ENCODE data around the gene LHFPL4. TPM values are rescaled to one million over a fixed set of nuclear protein-coding genes. Genes with fewer than 3 reads are reported as not detected.

The LHFPL4 gene
- total and polyA plus RNA-seq, 9 of the 15 experiments (the other 6 are each of a cell fraction or from before 2014, with no cell fraction given) = not detected

GRCh38 chr3:9467451-9467850 lies 86.2 kb downstream of the LHFPL4 start:
- peak; percentile 23 for ATAC-seq
- POLR2A ChIA-PET = interaction anchor here (0.6 kb wide), 2 partner anchors 49 to 128 kb away, joined by 3 read pairs; no protein-coding TSS in a partner anchor
- Histone ChIP-seq H2AFZ (ENCODE audit: low read depth, low read length) (no peak overlapping the region), H4K20me1 (replicated peaks; ENCODE audit: control insufficient read depth, insufficient read depth, low read length) (0 out of 2 replicates have a peak, but pooled peaks cover 6% of the 10 kb centered on the region), H3K4me1 (replicated peaks in 1 of 2; ENCODE audit: control insufficient read depth in 2 of 2, insufficient read depth in 2 of 2, low read length in 2 of 2) (peaks cover 0 to 12% of the 10 kb centered on the region in 2 experiments; a peak in 4 of 5 replicates), H3K9me3 (replicated peaks; ENCODE audit: control insufficient read depth, insufficient read depth, low read depth, low read length) (no peaks in the 10 kb centered on the region), H3K9ac (ENCODE audit: insufficient read depth in 1 of 2, low read depth in 2 of 2, low read length in 2 of 2) (peak overlapping the region in 1 of 2 experiments; percentile 7; a peak in 1 of 4 replicates), H3K79me2 (ENCODE audit: control insufficient read depth, insufficient read depth, low read length) (peaks cover 27% of the 10 kb centered on the region; the same call in 2 of the 3 replicates), H3K27me3 (ENCODE audit: control insufficient read depth in 2 of 2, insufficient read depth in 2 of 2, low read length in 2 of 2) (no peaks in the 10 kb centered on the region), H3K36me3 (ENCODE audit: control insufficient read depth, insufficient read depth, low read length) (peaks cover 98% of the 10 kb centered on the region), H3K9me1 (ENCODE audit: control insufficient read depth, insufficient read depth, low read length) (no peaks in the 10 kb centered on the region), H3K27ac (ENCODE audit: extremely low read depth, low read depth, low read length) (no peak overlapping the region), H3K4me3 (no peak overlapping the region), H3K4me2 (ENCODE audit: insufficient read depth, low read length) (no peak overlapping the region)
- WGBS (ENCODE audit: insufficient coverage, low coverage, missing lambda C conversion rate) = 87% methylated on average over 3 of the region's 3 CpGs
- in situ Hi-C loops (cut with MboI) = no loop called here
- DNase-seq (ENCODE audit: extremely low read depth in 1 of 4, low spot score in 3 of 4) = no peak
- TF ChIP-seq POLR2AphosphoS2 (IDR thresholded peaks at IDR 0.05; ENCODE audit: low read length) (0 out of 2 replicates have a peak, but pooled peaks have one; percentile 51), SUPT5H (IDR thresholded peaks at IDR 0.05) (peak; percentile 26; the same call in 1 of the 2 replicates), ZNF3 (CRISPR knock-in tag; IDR thresholded peaks at IDR 0.05) (no peak), WHSC1 (IDR thresholded peaks at IDR 0.05; ENCODE audit: low read length) (peak; percentile 83), POLR2A (conservative IDR thresholded peaks at IDR 0.05) (peak; percentile 59), NR2F6 (CRISPR knock-in tag; IDR thresholded peaks at IDR 0.05) (no peak), ZNF133 (CRISPR knock-in tag; IDR thresholded peaks at IDR 0.05) (no peak), POLR2H (tag; IDR thresholded peaks at IDR 0.05; ENCODE audit: low read depth) (0 out of 2 replicates have a peak, but pooled peaks have one; percentile 9), TOE1 (IDR thresholded peaks at IDR 0.05; ENCODE audit: borderline replicate concordance) (no peak), TOE1 (CRISPR knock-in tag; IDR thresholded peaks at IDR 0.05; ENCODE audit: borderline replicate concordance, low read depth) (peak; percentile 64; the same call in 1 of the 2 replicates)
- CTCF ChIA-PET (ENCODE audit: low intra/inter-chr PET ratio) = no interaction called here
- intact Hi-C loops (cut with micrococcal nuclease) = no loop called here
- no TSS peak for BruUV-seq (replicated peaks)
- no peak for FAIRE-seq

Data from K562 (cell line).